ENCODE measurements around the gene FLT3.

Gene FLT3

GRCh38 chr13:27977476-27978300 lies 122.7 kb downstream of the FLT3 start:
- H3K4me3 ChIP-seq (ENCODE audit: low read depth, low read length): no peak overlapping the region
- H3K27ac ChIP-seq: no peak overlapping the region
- H3K27me3 ChIP-seq (ENCODE audit: control insufficient read depth, insufficient read depth, low read length): peaks cover 14% of the 10 kb centered on the region

GRCh38 chr13:27976362-27977091 lies 123.8 kb downstream of the FLT3 start:
- Histone ChIP-seq H3K27me3 (ENCODE audit: control insufficient read depth, insufficient read depth, low read length) (peaks cover 19% of the 10 kb centered on the region), H2AFZ (no peak overlapping the region), H3K4me3 (ENCODE audit: low read depth, low read length) (no peak overlapping the region)

More at GRCh38 chr13:27977476-27978300, 122.7 kb downstream of the FLT3 start:
- Histone ChIP-seq H3K9me3 (ENCODE audit: control insufficient read depth, low read length) (no peaks in the 10 kb centered on the region), H2AFZ (no peak overlapping the region), H3K9ac (no peak overlapping the region), H3K4me1 (no peaks in the 10 kb centered on the region), H3K4me2 (ENCODE audit: low read length) (no peak overlapping the region), H3K79me2 (no peaks in the 10 kb centered on the region), H3K36me3 (ENCODE audit: control insufficient read depth, insufficient read depth, low read length) (no peaks in the 10 kb centered on the region)
- TF ChIP-seq CTCF (IDR thresholded peaks at IDR 0.05): no peak

GRCh38 chr13:27975564-27976361 lies 124.6 kb downstream of the FLT3 start:
- Histone ChIP-seq H3K9ac (no peak overlapping the region), H3K27me3 (ENCODE audit: control insufficient read depth, insufficient read depth, low read length) (peaks cover 20% of the 10 kb centered on the region), H3K27ac (no peak overlapping the region), H3K79me2 (no peaks in the 10 kb centered on the region), H3K4me1 (no peaks in the 10 kb centered on the region), H3K36me3 (ENCODE audit: control insufficient read depth, insufficient read depth, low read length) (no peaks in the 10 kb centered on the region), H2AFZ (no peak overlapping the region), H3K9me3 (ENCODE audit: control insufficient read depth, low read length) (no peaks in the 10 kb centered on the region), H3K4me2 (ENCODE audit: low read length) (peak overlapping the region; percentile 13), H3K4me3 (ENCODE audit: low read depth, low read length) (no peak overlapping the region)
- TF ChIP-seq CTCF (IDR thresholded peaks at IDR 0.05): no peak

More at GRCh38 chr13:27976362-27977091, 123.8 kb downstream of the FLT3 start:
- H3K9ac ChIP-seq: no peak overlapping the region
- no peaks in the 10 kb centered on the region for H3K36me3 ChIP-seq (ENCODE audit: control insufficient read depth, insufficient read depth, low read length)
- no peak overlapping the region for H3K4me2 ChIP-seq (ENCODE audit: low read length)
- no peaks in the 10 kb centered on the region for H3K4me1 ChIP-seq
- no peaks in the 10 kb centered on the region for H3K79me2 ChIP-seq
- no peaks in the 10 kb centered on the region for H3K9me3 ChIP-seq (ENCODE audit: control insufficient read depth, low read length)
- H3K27ac ChIP-seq: no peak overlapping the region
- no peak for TF ChIP-seq CTCF (IDR thresholded peaks at IDR 0.05)

- no peaks in the 10 kb centered on the region for H3K4me1 ChIP-seq
- no peak overlapping the region for H2AFZ ChIP-seq
- no peaks in the 10 kb centered on the region for H3K9me3 ChIP-seq (ENCODE audit: control insufficient read depth, low read length)
- H3K9ac ChIP-seq: no peak overlapping the region
- H3K27ac ChIP-seq: no peak overlapping the region
- no peak overlapping the region for H3K4me2 ChIP-seq (ENCODE audit: low read length)
- no peak overlapping the region for H3K4me3 ChIP-seq (ENCODE audit: low read depth, low read length)
- H3K79me2 ChIP-seq: no peaks in the 10 kb centered on the region
- no peaks in the 10 kb centered on the region for H3K36me3 ChIP-seq (ENCODE audit: control insufficient read depth, insufficient read depth, low read length)
- TF ChIP-seq CTCF (IDR thresholded peaks at IDR 0.05): no peak
- peaks cover 23% of the 10 kb centered on the region for H3K27me3 ChIP-seq (ENCODE audit: control insufficient read depth, insufficient read depth, low read length)
These were observed 126.3 kb downstream of the FLT3 start for GRCh38 chr13:27973961-27974662.
